GM12891 (cell line): Measurements from ENCODE around the gene NEMP1.

Experiments
- POLR2A ChIP-seq: IDR thresholded peaks from 2 replicates; pipeline ENCODE4 v1.6.1; 2011; ENCODE audit warnings: low read depth, low read length, control low read depth
- POLR2AphosphoS5 ChIP-seq: IDR thresholded peaks from 2 replicates; pipeline ENCODE4 v1.6.1; 2011; ENCODE audit warnings: low read depth, low read length, control low read depth
- TAF1 ChIP-seq: IDR thresholded peaks from 2 replicates; pipeline ENCODE4 v1.6.1; 2011; ENCODE audit warnings: low read depth, low read length, control low read depth

DNA sequence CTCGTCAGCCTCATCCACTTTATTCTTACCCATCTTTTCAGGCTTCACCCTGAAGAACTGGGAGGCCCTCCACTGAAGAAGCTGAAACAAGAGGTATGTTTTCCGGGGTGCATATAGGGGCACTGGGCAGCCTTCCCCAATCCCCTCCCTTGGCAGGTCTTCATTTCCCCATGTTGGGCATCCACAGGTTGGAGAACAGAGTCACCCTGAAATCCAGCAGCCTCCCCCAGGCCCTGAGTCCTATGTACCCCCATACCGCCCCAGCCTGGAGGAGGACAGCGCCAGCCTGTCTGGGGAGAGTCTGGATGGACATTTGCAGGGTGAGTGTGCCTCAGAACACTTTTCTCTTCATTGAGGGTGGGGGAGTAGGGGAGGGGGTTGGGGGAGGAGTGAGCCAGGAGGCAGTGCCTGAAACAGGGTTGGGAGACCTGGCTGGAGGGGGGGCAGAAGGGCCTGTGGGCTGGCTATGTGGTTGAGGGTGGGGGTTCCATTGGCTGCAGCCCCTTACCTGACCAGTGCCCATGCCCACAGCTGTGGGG, 14.4 kb upstream of the NEMP1 start:
- TF ChIP-seq POLR2A (no peak), POLR2AphosphoS5 (no peak), TAF1 (no peak)
